Activated CD4-positive, CD25-positive, alpha-beta regulatory T cell treated with anti-CD3 and anti-CD28 coated beads, Interleukin-2, amount 50 U/mL, for 16 hours (primary cell): ENCODE results near the gene MRS2.

Experiments used
- DNase-seq: peaks from one replicate; pipeline ENCODE4 v3.0.0-alpha.2; 2020; ENCODE audit warnings: low read depth, low spot score

Gene MRS2

DNA sequence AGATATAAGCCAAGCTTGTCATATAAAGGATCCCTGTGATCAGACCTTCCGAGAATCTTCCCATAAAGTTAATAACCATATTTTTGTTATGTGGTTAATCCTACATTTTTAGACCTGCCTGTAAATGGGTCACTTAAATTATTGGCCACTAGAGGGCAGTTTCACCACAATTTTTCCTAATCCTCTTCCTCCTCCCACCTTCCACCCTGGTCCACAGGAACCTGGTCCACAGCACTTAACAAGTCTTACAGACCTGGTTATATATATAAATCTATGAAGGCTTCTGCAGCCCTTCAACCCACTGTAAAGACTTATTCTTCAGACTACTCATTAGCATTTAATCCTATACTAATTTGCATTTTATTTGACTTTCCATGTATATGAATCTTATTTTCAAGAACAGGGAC lies 28.3 kb downstream of the MRS2 start:
- DNase-seq: no peak

DNA sequence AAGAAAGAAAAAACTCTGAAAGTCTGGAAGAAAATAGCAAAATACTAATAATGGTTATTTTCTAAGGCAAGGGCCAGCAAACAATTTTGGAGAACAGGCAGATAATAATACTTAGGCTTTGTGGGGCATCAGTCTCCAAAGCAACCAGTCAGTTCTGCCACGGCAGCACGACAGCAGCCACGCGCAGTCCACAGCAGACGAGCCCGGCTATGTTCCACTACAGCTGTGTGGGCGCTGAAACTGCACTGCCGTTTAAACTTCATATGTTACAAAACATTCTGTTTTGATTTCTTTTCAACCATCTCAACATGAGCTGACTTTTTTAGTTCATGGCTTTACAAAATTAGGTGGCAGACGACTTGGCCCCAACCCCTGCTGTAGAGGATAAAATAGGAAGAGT lies 29.9 kb downstream of the MRS2 start:
- no peak for DNase-seq

DNA sequence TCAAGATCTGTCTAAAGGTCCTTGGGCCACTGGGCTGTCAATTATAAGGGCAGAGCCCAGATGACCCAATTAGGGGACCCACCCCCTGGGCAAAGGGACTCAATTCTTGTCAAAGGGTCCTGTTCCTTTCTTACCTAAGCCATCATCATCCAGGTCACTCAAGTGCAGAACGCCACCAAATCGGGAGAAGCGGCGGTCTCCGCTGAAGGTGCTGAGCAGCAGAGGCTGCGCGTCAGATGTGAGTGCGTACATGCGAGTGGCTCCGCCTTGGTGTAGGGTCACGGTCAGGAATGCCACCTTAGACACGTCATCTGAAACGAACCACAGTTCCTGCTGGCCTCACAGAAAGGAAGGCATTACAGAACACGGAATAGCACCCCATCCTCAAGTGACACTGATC lies 34.2 kb downstream of the MRS2 start:
- no peak for DNase-seq

DNA sequence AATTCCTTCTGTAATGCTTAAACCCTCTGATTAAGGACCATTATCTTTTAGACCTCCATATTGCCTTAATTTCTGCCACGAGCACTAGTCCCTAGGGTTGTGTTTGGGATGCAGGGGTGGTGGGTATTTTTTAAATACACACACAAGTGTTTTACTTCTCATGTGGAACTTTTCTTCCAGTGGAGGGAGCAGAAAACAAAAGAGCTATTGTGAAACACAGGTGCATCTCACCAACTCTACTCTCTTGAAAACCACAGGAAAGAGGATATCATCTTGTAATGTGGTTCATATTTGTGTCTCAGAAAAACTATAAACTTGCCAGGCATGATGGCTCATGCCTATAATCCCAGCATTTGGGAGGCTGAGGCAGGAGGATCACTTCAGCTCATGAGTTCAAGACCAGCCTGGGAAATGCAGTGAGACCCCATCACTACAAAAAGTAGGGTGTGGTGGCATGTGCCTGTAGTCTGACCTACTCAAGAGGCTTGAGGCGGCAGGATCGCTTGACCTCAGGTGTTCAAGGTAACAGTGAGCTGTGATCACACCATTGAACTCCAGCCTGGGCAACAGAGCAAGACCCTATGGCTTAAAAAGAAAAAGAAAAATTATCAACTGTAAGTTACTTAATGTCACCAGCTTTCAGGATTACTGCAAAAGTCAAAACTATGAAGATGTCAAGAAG lies 37.3 kb downstream of the MRS2 start:
- DNase-seq: no peak

DNA sequence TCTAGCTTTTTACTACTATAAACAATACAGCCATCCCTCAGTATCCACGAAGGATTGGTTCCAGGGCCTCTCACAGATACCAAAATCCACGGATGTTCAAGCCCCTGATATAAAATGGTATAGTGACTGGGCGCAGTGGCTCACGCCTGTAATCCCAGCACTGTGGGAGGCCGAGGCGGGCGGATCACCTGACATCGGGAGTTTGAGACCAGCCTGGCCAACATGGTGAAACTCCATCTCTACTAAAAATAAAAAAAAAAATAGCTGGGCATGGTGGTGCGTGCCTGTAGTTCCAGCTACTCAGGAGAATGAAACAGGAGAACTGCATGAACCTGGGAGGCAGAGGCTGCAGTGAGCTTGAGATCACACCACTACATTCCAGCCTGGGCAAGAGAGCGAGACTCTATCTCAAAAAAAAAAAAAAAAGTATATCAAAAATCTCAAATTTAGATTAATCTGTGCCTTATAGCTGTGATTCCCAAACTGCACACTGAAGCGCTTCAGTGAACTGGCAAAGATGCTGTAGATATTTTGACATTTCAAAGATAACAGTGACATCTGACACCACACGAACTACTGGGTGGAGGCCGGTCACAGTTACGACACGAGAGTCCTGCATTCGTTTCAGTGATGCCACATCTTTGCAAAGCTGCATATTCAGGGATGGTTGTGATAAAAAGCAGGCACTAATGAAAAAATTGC lies 38.3 kb downstream of the MRS2 start:
- DNase-seq: no peak

DNA sequence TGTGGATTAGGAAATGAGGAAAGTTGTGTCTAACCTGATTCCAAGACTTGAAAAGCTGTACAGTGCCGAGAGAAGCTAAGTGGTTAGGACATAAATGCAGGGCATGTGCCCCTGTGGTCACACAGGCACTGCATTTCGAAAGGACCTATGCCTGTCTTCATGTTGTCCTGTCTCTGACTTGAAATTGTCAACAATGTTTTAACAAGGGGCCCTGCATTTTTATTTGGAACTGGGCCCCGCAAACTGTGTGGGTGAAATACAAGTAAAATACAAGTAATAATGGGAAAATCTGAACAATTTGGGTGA lies 38.8 kb downstream of the MRS2 start:
- DNase-seq: no peak

DNA sequence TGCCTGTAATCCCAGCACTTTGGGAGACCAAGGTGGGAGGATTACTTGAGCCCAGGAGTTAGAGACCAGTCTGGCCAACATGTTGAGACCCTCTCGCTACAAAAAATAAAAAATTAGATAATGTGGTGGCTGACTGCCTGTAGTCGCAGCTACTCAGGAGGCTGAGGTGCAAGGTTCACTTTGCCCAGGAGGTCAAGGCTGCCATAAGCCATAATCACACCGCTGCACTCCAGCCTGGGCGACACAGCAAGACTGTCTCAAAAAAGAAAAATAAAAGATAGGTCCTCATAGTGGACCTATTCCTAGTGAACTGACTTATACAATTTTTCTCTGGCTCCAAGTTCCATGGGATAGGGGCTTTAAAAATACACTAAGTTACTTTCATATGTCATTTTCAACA lies 41.9 kb downstream of the MRS2 start:
- DNase-seq: no peak

DNA sequence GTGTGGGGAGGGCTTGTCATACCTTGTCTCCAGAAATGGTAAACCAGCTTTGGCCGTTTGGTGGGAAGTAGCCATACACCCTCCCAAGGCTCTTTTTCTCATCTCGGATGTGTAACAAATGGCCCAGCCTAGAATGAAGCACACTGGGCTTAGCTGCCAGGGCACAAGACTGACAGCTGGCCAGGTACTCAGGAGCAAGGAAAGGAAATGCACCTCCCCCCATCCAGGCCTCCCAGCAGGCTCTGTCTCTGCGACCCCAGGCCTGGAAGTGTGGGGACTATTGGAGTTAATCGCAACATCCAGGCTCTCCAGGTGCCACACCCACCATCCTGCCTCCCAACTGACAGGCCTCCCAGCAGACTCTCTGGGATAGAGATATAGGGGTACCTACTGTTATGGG lies 43.0 kb downstream of the MRS2 start:
- no peak for DNase-seq

DNA sequence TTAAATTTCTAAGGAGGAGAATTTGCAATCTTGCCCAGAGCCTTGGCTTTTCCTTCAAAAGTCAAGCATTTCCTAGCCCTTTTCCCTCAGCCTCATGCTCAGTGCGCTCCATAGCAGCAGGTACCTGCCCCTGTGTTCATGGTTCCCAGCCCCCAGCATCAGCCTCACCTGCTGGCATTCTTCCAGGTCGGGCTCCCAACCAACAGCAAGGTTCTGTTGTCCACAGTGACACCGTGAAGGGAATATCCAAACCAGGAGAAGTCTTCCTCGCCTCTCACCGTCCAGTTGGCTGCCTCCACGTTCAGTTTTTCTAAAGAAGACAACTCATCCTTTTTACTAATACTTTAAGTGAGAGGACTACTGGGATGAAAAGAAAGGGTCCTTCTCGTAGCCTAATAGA lies 43.9 kb downstream of the MRS2 start:
- no peak for DNase-seq

DNA sequence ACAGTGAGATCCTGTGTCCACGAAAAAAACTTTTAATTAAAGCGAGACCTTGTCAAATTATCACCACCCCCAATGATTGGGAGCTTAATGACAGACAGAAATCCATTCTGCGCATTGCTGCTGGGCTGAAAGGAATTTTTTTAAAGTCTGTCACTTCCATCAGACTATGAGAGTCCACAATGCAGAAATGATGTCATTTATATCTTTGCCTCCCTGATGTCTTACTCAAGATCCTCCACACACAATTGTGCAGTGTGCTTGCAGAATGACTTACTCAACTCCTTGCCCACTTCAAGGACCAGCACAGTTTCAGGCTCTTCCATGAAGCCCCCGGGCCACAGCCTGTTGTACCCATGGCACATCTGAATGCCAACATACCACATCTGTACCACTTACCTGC lies 45.7 kb downstream of the MRS2 start:
- DNase-seq: no peak

DNA sequence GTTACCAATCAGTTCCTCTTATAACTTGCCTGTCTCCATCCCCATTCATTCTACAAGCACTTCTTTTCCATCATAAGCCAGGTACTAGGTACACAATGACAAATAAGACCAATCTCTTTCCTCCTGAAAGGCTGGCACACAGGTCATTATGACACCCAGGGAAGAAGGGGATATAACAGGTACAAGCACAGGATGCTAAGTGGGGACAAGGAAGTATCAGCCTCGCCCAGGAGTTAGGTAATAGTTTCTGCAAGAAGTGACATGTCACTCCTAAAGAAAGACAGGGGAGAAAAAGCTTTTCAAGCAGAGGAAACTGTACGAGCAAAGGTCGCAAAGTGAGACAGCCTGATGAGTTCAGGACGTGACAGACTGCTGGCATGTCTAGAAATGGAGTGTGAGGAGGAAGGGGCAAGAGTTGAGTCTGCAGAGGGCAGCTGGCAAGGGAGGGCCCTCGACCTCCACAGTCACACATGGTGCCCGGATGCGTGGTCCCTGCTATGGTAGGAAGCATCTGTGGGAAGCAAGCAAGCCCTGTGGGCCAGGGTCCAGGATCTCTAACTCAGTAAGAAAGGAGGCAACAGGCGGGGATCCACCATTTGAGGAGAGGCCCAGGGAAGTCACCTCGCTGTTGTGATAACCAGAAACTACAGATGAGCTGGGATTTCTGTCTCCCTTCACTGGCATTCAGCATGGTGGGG lies 46.2 kb downstream of the MRS2 start:
- DNase-seq: no peak

DNA sequence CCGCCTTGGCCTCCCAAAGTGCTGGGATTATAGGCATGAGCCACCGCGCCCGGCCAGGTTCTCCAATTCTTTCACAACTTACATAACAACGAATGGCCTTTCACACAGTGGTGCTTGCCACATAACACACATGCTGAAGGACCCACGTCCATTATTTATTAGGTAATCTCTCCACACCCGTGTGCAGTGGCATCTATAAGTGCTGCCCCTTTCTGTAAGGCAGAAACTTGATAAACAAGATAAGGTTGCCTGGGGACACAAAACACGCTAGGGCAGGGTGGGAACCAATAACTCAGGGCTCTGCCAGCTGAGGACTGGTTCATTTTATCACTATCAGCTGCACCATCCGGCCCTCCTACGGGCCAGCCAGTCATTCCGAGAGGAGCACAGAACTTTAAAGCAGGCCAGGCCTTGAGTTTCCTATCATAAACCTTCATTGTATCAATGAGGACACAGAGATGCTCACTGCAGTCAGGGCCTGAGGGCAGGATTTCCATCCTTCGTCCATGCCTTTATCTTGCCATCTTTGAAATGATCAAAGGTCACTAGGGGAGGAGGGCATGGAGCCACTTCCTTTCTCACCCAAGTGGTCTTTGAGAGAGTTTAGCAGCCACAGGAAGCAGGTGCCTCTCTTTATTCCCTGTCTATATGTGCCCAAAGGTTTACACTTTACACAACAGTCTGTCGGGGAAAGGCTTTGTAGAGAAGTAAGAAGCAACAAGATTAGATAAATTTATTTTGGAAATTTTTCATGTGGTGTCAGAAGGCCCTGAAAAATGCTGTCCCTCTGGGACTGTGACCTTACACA lies 49.0 kb downstream of the MRS2 start:
- no peak for DNase-seq

DNA sequence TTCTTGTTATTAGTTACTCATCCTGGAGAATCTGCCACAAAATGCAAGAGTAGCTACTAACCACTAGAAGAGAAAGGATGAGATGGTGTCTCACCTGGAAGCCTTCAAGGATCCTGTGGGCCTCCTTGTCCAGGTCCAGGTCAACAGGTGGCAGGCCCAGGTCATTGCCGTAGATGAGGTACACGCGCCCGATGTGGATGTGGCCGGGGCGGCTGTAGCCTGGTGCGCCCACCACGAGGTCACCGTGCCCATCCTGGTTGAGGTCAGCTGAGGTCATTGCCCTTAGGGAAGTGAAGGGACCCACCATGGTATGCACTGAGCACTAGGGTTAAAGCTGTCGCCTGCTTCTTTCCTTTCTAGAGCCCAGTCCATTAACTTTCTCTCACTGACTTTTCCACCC lies 51.2 kb downstream of the MRS2 start:
- DNase-seq: no peak

DNA sequence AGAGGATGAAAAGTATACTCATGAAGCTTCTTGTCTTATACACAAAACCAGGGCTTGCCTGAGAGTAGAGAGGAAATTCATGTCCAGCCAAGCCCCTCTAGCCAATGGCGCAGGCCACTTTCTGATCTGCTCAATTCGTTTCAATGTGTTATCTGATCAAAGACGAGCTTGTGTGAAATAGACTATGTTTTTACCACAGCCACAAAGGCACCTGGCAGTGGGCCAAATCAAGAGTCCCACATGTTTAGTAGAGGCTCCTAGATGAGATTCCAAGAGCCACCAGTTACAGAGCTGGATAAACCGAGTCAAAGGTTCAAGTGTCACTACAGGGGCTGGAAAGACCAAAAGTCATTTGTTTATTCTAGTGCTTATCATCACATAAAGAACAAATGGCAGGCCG lies 51.7 kb downstream of the MRS2 start:
- no peak for DNase-seq

DNA sequence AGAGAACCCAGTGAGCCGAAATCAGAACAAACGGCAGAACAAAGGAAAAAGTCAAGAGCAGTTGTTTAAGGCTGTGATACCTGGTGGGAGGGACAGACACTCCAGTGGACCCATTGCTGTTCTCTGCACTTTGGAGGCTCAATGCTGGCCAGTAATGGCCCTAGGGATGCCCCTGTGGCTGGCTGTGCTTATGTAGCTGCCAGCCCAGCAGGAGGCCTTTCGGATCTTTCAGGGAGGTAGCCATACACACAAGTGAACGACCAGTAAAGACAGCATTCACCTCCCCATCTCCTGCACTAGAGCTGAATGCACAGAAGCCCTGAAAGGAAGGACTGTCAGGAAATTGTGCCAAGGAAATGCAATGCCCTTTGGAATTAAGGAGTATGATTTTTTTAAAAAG lies 52.3 kb downstream of the MRS2 start:
- no peak for DNase-seq

DNA sequence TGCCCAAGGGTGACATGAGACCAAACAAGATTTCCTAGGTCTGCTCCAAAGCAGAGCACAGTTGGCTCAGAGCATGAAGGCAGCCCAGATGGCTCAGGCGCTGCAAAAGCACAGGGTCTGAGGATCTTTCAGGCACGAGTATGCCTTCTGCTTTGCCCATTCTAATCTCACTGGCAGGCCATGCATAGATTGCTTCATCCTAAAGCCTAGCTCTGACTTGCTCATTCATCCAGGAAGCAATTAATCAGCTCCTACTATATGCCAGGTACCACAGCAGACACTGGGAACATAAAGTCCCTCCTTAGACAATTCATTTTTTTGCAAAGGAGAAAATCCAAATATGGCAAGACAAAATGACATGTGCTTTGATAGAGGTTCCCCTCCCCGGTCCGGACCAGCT lies 55.4 kb downstream of the MRS2 start:
- no peak for DNase-seq

DNA sequence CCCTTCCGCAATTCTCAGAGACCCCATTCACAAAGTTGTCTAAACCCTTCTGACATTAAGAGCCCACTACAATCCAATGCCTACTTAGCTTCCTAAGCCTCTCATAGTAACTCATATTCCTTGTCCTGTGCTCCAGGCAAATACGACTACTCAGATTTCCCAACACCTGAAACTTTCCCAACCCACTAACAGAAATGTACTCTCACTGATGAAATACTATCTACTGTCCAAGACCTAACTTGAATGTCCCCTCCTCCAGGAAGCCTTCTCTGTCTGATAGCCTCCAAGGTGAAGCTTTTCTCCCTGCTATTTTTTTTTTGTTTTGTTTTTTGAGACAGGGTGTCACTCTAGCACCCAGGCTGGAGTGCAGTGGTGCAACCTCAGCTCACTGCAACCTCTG lies 56.2 kb downstream of the MRS2 start:
- DNase-seq: no peak

DNA sequence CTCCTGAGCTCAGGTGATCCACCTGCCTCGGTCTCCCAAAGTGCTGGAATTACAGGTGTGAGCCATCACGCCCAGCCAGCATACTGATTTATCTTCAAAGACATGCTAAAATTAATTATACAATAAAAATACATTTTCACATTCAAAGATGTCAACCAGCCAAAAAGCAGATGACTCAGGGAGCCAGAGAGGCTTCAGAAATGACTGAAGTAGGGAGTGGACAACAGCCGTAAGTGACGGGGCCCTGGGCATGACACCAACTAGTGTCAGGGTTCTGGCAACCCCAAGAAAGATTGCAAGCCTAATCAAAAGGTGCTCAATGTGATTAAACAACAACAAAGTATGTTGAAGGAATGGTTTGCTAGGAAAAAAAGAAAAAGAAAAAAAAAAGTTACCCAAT lies 58.2 kb downstream of the MRS2 start:
- no peak for DNase-seq

DNA sequence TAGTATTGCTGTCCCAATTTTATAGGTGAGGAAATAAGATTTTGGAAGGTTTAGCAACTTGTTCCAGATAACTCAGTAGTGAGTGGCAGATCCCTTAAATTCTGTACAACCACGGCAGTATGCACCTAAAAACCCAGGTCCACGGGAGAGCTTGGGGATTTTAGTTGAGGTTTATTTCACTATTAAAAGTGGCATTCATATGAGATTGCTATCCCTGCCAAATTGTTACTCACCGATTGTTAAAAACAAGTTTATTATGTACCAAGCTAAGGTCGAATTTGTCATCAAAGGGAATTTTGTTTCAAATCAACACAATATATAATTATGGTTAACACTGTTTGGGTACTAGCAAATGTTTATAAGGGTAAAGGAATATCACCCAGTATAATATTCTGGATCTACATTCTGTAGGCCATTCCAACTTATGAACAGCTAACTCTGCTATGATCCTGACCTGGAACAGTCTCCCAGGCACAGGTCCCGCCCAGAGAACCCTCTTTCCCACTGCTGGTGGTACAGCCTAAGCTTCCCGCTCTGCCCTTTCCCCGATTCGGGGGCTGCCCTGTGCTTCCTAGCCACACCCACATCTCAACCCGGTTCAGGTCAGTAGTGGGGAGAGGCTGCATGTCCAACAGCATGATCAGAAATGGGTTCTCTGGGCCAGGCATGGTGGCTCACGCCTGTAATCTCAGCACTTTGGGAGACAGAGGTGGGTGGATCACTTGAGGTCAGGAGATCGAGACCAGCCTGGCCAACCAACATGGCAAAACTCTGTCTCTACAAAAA lies 61.7 kb downstream of the MRS2 start:
- DNase-seq: no peak

DNA sequence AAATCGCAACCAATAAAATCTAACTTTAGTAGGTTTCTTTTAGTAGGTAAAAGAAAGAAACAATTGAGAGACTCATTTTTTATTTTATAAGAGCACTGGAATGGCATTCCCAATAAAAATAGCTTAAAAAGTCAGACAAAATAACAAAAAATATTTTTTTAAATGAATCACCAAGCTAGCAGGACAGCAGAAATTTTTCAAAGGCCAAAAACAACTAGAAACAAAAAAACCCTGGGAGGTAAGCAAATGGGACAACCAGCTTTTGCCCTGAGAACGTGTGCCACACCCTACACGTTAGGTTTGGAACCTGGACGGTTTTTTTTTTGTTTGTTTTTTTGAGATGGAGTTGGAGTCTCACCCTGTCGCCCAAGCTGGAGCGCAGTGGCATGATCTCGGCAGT lies 67.1 kb downstream of the MRS2 start:
- DNase-seq: no peak

DNA sequence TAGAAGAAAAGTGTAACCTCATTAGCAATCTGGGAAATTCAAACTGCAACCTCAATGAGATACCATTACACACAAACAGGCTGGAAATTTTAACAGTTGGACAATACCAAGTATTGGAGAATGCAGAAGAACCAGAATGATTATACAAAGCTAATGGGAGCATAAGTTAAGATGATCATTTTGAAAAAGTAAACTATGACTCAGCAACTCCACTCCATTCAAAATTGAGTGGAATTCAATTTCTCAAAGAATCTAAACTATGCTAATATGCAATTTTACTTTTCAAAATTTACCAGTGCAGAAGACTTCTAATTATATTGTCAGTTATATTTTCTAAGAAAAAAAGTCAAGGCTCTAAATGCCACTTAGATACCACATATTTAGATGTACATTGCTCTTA lies 69.4 kb downstream of the MRS2 start:
- DNase-seq: no peak
